Choroid plexus epithelial cell (primary cell): Measurements from ENCODE around the gene GSTO1.

ENCODE experiments used
- DNase-seq: peaks from one replicate; pipeline ENCODE4 v3.0.0-alpha.2; 2010; ENCODE audit warnings: low read depth
- H3K4me3 ChIP-seq: 2 replicates; pipeline ENCODE4 v1.5.1; 2011; ENCODE audit warnings: low read depth, mild to moderate bottlenecking, control low read depth, low read length, moderate library complexity
- CTCF ChIP-seq: conservative IDR thresholded peaks from 2 replicates; pipeline ENCODE4 v1.5.1; 2011; ENCODE audit warnings: low read depth, mild to moderate bottlenecking, control low read depth, inconsistent platforms, low read length, moderate library complexity

Gene GSTO1

GRCh38 chr10:104254493-104255310, at the start of gene GSTO1:
Gene GSTO1 (plus strand): TSS chr10:104254892. CDS start chr10:104254929, 37 bp downstream.
- no peak for TF ChIP-seq CTCF

GRCh38 chr10:104208730-104209129, 46.0 kb upstream of the GSTO1 start:
- no peak overlapping the region for H3K4me3 ChIP-seq
- TF ChIP-seq CTCF: no peak
- no peak for DNase-seq

More at GRCh38 chr10:104254493-104255310, at the start of gene GSTO1:
- DNase-seq: peak; percentile 67
- H3K4me3 ChIP-seq: peak within 1 kb of the TSS; percentile 81

- peak; percentile 66 for DNase-seq
- peak; percentile 80 for TF ChIP-seq CTCF
- H3K4me3 ChIP-seq: no peak overlapping the region
Observed at GRCh38 chr10:104209575-104210198, 45.0 kb upstream of the GSTO1 start.

- no peak overlapping the region for H3K4me3 ChIP-seq
- no peak for DNase-seq
- TF ChIP-seq CTCF: no peak
Observed at GRCh38 chr10:104216631-104217030, 38.1 kb upstream of the GSTO1 start.

- TF ChIP-seq CTCF: no peak
- no peak overlapping the region for H3K4me3 ChIP-seq
- DNase-seq: no peak
Observed at GRCh38 chr10:104218751-104219150, 35.9 kb upstream of the GSTO1 start.

- H3K4me3 ChIP-seq: no peak overlapping the region
- no peak for DNase-seq
- TF ChIP-seq CTCF: no peak
Observed at GRCh38 chr10:104220522-104220921, 34.2 kb upstream of the GSTO1 start.
